ENCODE data around the gene PRPF39.

The PRPF39 gene

DNA sequence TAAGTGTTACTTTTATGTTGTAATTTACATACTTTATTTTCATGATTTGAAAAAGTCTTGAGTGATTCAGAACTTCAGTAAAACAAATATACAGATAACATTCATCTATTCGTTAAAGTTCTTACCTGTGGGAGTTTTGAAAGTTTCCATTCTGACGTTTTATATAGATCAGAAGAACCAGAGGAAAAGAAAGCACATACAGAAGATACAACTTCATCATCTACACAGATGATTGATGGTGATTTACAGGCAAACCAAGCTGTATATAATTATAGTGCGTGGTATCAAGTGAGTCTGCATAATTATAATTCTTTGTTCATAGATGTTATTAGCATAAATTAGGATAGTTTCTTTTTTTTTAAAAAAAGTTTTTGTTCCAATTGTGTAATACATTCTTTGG is 30.4 kb downstream of the PRPF39 start:
- DNase-seq (ENCODE audit: low read depth) = no peak
- H3K4me3 ChIP-seq (ENCODE audit: control insufficient read depth, low read depth, low read length) = no peak overlapping the region
- TF ChIP-seq, protein P1, sequence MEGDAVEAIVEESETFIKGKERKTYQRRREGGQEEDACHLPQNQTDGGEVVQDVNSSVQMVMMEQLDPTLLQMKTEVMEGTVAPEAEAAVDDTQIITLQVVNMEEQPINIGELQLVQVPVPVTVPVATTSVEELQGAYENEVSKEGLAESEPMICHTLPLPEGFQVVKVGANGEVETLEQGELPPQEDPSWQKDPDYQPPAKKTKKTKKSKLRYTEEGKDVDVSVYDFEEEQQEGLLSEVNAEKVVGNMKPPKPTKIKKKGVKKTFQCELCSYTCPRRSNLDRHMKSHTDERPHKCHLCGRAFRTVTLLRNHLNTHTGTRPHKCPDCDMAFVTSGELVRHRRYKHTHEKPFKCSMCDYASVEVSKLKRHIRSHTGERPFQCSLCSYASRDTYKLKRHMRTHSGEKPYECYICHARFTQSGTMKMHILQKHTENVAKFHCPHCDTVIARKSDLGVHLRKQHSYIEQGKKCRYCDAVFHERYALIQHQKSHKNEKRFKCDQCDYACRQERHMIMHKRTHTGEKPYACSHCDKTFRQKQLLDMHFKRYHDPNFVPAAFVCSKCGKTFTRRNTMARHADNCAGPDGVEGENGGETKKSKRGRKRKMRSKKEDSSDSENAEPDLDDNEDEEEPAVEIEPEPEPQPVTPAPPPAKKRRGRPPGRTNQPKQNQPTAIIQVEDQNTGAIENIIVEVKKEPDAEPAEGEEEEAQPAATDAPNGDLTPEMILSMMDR (conservative IDR thresholded peaks at IDR 0.05; ENCODE audit: control insufficient read depth, insufficient read depth, low read depth, low read length) = no peak

DNA sequence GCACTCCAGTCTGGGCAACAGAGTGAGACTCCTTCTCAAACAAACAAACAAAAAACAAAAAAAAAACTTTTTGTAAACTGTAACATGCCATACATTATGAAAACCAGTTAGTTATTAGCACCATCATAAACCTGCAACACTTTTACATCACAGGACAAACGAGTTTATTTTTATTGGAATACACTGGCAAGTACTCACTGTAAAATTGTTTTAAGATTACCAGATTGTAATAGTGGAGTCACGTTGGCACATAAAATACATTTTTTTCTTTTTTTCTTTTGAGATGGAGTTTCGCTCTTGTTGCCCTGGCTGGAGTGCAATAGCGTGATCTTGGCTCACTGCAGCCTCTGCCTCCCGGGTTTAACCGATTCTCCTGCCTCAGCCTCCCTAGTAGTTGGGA is 34.7 kb downstream of the PRPF39 start:
- TF ChIP-seq, protein P1 (conservative IDR thresholded peaks at IDR 0.05; ENCODE audit: control insufficient read depth, insufficient read depth, low read depth, low read length) = no peak
- no peak for DNase-seq (ENCODE audit: low read depth)
- no peak overlapping the region for H3K4me3 ChIP-seq (ENCODE audit: control insufficient read depth, low read depth, low read length)

GRCh38 chr14:45120096-45120495 is 36.2 kb downstream of the PRPF39 start:
- H3K4me3 ChIP-seq (ENCODE audit: control insufficient read depth, low read depth, low read length) = no peak overlapping the region
- TF ChIP-seq, protein P1 (conservative IDR thresholded peaks at IDR 0.05; ENCODE audit: control insufficient read depth, insufficient read depth, low read depth, low read length) = no peak
- DNase-seq (ENCODE audit: low read depth) = no peak

GRCh38 chr14:45123271-45123670 is 39.4 kb downstream of the PRPF39 start:
- TF ChIP-seq, protein P1 (conservative IDR thresholded peaks at IDR 0.05; ENCODE audit: control insufficient read depth, insufficient read depth, low read depth, low read length) = no peak
- no peak for DNase-seq (ENCODE audit: low read depth)
- no peak overlapping the region for H3K4me3 ChIP-seq (ENCODE audit: control insufficient read depth, low read depth, low read length)

- no peak overlapping the region for H3K4me3 ChIP-seq (ENCODE audit: control insufficient read depth, low read depth, low read length)
- TF ChIP-seq, protein P1 (conservative IDR thresholded peaks at IDR 0.05; ENCODE audit: control insufficient read depth, insufficient read depth, low read depth, low read length) = no peak
- DNase-seq (ENCODE audit: low read depth) = no peak
These were observed 41.8 kb downstream of the PRPF39 start for GRCh38 chr14:45125754-45126153.

DNA sequence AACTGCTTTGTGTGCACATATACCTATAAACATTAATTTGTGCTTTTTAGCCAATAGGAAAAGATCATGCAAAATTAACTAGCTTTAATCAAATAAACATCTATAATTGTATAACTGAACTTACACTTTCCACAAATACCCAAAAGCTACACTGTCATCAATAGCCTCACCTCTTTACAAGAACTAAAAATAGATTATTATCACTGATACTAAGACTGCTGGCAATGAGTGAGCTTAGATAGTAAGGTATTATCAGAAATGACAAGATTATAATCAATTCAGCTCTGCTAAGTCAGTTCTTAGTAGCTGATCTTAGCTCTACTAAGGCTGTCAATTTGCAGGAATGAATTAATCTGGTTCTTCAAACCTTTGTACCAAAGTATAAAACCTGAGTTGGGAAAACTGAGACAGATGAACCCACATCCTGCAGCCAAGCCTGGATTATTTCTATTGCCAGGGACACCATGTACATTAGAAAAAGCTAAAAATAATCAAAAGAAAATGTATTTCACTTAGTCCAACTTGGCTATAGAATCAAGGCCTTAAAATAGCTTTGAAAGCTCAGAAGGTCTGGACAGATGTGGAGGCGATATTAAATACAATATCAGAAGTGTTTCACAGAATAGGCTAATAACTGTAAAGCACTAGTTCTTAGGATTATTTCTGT is 45.2 kb downstream of the PRPF39 start:
- DNase-seq (ENCODE audit: low read depth) = no peak
- no peak overlapping the region for H3K4me3 ChIP-seq (ENCODE audit: control insufficient read depth, low read depth, low read length)
- TF ChIP-seq, protein P1 (conservative IDR thresholded peaks at IDR 0.05; ENCODE audit: control insufficient read depth, insufficient read depth, low read depth, low read length) = no peak

DNA sequence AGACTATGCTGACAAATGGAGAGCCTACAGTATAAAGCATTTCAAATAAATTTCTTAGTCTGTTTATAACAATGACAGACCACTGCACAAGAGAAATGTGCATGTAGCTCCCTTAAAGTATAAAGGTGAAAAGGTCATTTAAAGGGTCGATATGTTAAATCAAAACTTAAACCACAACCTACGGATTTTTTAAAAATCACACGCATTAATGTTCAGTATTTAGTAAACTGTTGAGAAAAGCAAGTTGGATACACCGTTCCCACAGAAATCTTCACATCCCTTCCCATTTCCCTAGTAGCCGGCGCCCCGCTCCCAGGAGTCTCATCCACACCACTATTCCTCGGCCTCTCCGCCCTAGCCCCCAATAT is 49.8 kb downstream of the PRPF39 start:
- TF ChIP-seq, protein P1 (conservative IDR thresholded peaks at IDR 0.05; ENCODE audit: control insufficient read depth, insufficient read depth, low read depth, low read length) = no peak
- H3K4me3 ChIP-seq (ENCODE audit: control insufficient read depth, low read depth, low read length) = peak overlapping the region; percentile 87
- no peak for DNase-seq (ENCODE audit: low read depth)
